Stomach smooth muscle (tissue), 2 donors: Measurements from ENCODE around the gene DUS4L.
A peak's percentile ranks its signal among the peaks of the same experiment; 100 is the strongest.

Experiments
- H3K27ac ChIP-seq: one replicate; pipeline ENCODE4 v1.7.0; 2013; ENCODE audit warnings: mild to moderate bottlenecking, low read length, inconsistent platforms
- H3K27me3 ChIP-seq, 2 donors: one replicate each; pipeline ENCODE4 v1.7.0; 2013; ENCODE audit warnings: low read length in 2 of 2; ENCODE audit not compliant: insufficient read depth in 2 of 2, control insufficient read depth in 1 of 2
- H3K36me3 ChIP-seq, 2 donors: one replicate each; pipeline ENCODE4 v1.7.0; 2013; ENCODE audit warnings: low read length in 2 of 2; ENCODE audit not compliant: control insufficient read depth in 2 of 2, insufficient read depth in 2 of 2
- H3K4me1 ChIP-seq: one replicate; pipeline ENCODE4 v1.7.0; 2013; ENCODE audit warnings: low read length; ENCODE audit not compliant: control insufficient read depth, insufficient read depth
- H3K4me3 ChIP-seq, 2 donors: one replicate each; pipeline ENCODE4 v1.7.0; 2013; ENCODE audit warnings: low read length in 2 of 2
- H3K9ac ChIP-seq, 2 donors: one replicate each; pipeline ENCODE4 v1.7.0; 2013; ENCODE audit warnings: low read length in 2 of 2, mild to moderate bottlenecking in 1 of 2
- H3K9me3 ChIP-seq, 2 donors: one replicate each; pipeline ENCODE4 v1.7.0; 2013; ENCODE audit warnings: low read length in 2 of 2; ENCODE audit not compliant: control insufficient read depth in 2 of 2
- donor health status: healthy.
- donor health status: Pancreatic carcinoma.

DUS4L gene

DNA sequence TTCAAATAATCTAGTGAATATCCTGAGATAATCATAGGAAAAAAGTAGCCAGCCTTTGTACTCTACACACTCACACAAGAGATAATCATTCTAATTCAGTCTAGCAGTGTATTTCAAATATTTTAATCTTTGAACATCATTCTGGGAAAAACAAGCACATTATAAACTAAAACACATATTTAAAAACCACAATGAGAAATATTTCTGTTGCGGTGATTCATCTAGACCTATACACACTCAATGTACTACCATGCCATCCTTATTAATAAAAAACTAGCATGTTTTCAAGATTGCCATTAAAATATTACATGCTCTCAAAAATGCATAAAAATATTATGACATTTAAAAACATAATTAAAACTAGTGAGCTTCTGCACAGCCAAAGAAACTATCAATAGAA is 11.8 kb upstream of the DUS4L start:
- Histone ChIP-seq H3K4me3 (no peak overlapping the region), H3K36me3 (peaks cover 12 to 15% of the 10 kb centered on the region in 2 donors), H3K27ac (no peak overlapping the region), H3K9me3 (no peaks in the 10 kb centered on the region), H3K9ac (no peak overlapping the region), H3K27me3 (no peaks in the 10 kb centered on the region), H3K4me1 (no peaks in the 10 kb centered on the region)

DNA sequence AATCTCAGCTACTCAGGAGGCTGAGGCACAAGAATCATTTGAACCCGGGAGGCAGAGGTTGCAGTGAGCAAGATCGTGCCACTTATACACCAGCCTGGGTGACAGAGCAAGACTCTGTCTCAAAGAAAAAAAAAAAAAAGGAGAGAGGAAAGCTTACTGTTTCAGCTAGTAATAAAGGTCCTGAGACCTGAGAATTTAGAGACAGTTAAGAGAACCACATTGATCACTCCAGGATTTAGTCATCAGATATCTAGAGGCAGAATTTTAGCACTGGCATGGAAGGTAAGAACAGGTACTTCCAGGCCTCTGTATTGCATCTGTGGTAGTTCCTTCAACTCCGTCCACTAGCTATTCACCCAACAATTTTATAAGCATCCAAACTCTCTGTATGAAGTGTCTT is 7.9 kb upstream of the DUS4L start:
- peaks cover 3% of the 10 kb centered on the region for H3K4me1 ChIP-seq
- H3K27ac ChIP-seq: no peak overlapping the region
- no peaks in the 10 kb centered on the region for H3K27me3 ChIP-seq
- no peaks in the 10 kb centered on the region for H3K9me3 ChIP-seq
- H3K9ac ChIP-seq: no peak overlapping the region
- peaks cover 9 to 12% of the 10 kb centered on the region in 2 donors for H3K36me3 ChIP-seq
- H3K4me3 ChIP-seq: no peak overlapping the region

DNA sequence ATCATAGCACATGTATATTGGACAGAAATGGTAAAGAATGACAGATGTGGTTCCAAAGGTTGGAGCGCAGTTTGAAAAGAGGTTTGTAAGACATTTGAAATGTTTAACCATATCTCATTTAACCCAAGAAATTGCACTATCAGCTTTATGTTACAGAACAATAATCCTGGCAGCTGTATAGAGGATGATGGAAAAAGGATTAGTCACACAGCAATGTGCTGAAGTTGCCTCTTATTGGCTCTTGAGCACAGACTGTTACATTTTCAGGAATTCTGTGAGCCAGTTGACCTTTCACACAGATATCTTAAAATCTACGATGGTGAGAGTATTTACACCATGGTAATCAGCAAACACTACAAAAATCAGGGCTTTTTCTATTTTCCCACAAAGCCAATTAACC is 3.9 kb upstream of the DUS4L start:
- H3K4me1 ChIP-seq: peaks cover 3% of the 10 kb centered on the region
- H3K27ac ChIP-seq: no peak overlapping the region
- H3K36me3 ChIP-seq: no peaks in the 10 kb centered on the region
- no peaks in the 10 kb centered on the region for H3K27me3 ChIP-seq
- no peak overlapping the region for H3K4me3 ChIP-seq
- no peak overlapping the region for H3K9ac ChIP-seq
- no peaks in the 10 kb centered on the region for H3K9me3 ChIP-seq

DNA sequence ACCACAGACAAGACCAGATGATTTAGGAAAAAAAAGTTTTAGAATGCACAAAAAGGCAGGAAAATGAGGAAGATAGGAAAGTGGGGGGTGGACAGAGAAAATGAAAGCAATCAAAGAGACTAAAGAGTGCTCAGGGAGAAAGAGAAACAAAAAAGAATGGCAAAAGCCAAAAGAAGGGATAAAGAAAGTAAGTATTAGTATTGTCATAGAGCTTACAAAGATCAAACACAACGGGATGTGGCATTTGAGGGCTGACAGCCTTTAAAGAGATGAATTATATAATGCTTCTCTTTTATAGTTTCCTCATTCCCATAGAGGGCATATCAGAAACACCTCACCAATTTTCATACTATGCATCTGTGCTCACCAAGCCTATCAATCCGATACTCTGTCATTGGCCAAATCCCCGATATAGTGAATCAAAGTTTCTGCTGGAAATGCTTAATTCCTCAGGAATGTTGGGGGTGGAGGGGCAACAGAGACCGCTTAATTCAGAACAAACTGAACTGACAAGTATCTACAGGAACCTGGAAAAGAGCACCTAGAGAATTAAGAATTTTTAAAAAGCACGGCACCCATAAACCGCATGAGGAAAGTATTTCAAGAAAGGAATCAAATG is 2.8 kb upstream of the DUS4L start:
- H3K9ac ChIP-seq: no peak overlapping the region
- no peaks in the 10 kb centered on the region for H3K27me3 ChIP-seq
- no peaks in the 10 kb centered on the region for H3K36me3 ChIP-seq
- H3K9me3 ChIP-seq: no peaks in the 10 kb centered on the region
- H3K4me3 ChIP-seq: no peak overlapping the region
- H3K4me1 ChIP-seq: peaks cover 3% of the 10 kb centered on the region
- H3K27ac ChIP-seq: no peak overlapping the region

DNA sequence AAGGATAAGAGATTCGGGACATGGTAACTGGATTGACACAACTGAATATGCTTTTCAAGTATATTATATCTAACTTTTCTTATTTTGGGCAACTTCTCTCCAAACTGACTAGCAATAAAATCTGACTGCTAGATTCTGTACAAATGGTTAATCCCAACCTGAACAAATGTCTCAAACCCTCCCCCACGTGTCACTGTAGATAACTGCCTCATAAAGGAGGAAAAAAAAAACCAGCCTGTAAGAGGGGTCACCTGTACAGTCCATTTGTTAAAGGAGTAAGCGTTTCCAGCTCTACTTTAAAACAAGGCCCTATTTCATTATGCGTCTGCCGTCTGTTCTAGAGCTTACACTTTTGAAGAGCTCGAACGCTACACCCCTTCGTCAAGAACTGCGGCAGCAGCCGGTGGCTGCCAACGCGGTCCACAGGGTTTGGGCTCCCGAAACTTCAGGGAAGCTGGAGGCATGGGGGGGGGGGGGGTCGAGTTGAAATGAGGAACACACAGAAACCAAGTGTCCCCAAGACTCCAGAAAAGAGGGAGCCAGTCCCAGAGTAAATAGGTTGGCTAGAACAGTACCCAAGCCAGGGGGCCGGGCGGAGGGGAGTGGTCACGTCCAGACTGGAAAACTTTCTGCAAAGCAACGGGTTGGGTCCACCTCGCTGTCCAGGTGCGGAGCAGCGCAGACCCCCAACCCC is 543 bp upstream of the DUS4L start:
- Histone ChIP-seq H3K4me3 (peak overlapping the region; percentile 82 to 91), H3K27ac (peak overlapping the region; percentile 60), H3K4me1 (peaks cover 3% of the 10 kb centered on the region), H3K36me3 (no peaks in the 10 kb centered on the region), H3K27me3 (no peaks in the 10 kb centered on the region), H3K9ac (peak overlapping the region; percentile 83 to 86), H3K9me3 (no peaks in the 10 kb centered on the region)

DNA sequence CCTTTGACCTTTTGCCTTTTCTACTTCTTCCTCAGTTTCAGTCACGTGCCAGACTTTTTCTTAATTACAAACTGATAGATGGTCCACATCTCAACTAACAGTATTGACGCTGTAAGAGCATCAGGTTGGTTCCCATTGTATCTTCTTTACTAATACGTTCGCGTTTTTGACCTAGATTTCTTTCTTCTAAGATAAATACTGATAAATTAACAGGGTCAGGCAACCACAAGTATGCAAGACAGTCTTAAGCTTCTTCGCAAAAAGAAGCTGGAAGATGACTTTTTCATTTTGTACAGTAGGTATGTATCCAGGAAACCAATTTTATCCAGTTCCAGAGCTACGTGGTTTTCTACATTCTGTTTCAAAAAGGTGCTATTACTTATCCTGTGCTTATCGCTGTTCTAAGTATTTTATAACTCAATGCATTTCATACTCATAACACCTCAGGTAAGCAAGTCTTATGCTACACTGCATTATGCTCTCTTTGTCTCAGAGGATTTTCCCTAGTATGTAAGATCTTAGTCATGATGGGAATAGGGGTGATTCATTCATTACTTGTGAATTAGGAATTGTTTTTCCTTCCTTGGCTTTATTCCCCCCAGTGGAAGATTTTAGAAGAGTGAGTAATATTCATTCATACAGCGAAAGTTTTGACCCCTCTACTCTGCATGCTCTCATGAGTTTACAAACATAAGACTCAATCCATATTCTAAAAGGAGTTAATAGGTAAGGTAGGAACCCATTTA is 955 bp downstream of the DUS4L start:
- Histone ChIP-seq H3K27ac (peak overlapping the region; percentile 77), H3K9ac (peak overlapping the region; percentile 75 to 94), H3K9me3 (no peaks in the 10 kb centered on the region), H3K4me1 (peaks cover under 1% of the 10 kb centered on the region), H3K4me3 (peak overlapping the region; percentile 82 to 91), H3K27me3 (no peaks in the 10 kb centered on the region), H3K36me3 (no peaks in the 10 kb centered on the region)

DNA sequence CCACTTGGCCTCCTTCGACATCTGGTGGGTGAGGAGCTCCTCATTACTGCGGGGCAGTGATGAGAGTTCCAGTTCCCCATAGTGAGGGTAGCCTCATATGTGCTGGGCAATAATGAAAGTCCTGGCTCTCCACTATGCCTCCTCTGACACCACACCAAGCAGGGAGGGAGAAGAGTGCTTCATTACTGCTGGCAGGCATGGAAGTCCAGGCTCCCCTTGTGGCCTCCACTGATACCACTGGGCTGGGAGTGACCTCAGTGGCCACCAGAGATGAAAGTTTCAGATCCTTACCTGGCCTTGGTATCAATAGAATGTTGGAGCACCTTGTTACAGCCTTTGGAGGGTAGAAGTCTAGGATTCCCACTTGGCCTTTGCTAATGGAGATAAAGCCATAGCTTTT is 6.5 kb downstream of the DUS4L start:
- Histone ChIP-seq H3K36me3 (peaks cover 0 to 6% of the 10 kb centered on the region in 2 donors), H3K4me1 (no peaks in the 10 kb centered on the region), H3K9me3 (no peaks in the 10 kb centered on the region), H3K27me3 (no peaks in the 10 kb centered on the region), H3K27ac (no peak overlapping the region), H3K9ac (no peak overlapping the region), H3K4me3 (no peak overlapping the region)

DNA sequence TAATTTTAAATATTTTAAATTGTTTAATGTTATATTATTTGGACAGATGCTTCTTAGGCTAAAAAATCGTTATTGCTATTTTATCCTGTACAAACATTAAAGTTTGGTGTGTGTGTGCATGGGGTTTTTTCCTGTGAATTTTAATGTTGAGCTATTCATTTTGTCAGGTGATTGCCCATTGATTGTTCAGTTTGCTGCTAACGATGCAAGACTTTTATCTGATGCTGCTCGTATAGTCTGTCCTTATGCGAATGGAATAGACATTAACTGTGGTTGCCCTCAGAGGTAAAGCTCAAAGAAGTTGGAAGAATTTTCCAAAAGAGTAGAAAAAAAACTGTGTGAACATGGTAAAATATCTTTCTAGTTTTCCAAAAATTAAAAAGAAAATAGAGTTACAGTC is 9.8 kb downstream of the DUS4L start:
- no peaks in the 10 kb centered on the region for H3K27me3 ChIP-seq
- H3K36me3 ChIP-seq: peaks cover 0 to 11% of the 10 kb centered on the region in 2 donors
- no peak overlapping the region for H3K27ac ChIP-seq
- no peak overlapping the region for H3K9ac ChIP-seq
- no peaks in the 10 kb centered on the region for H3K9me3 ChIP-seq
- H3K4me3 ChIP-seq: no peak overlapping the region
- H3K4me1 ChIP-seq: no peaks in the 10 kb centered on the region

DNA sequence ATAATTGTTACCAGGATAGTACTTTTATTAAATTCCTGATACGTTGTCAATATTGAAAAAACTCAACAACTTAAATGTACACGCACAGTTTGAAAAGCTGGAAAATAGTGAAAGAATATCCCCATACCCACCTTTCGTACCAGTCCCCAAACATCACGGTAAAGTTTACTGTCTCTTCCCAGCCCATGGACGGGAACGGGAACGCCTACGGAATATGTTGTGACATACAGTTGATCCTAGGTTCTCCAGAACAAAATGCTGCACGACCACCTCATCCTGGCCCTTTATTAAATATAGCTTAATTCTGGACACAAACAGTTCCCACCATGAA is 15.7 kb downstream of the DUS4L start:
- Histone ChIP-seq H3K9ac (peak overlapping the region; percentile 87 to 89), H3K4me1 (peaks cover 4% of the 10 kb centered on the region), H3K9me3 (no peaks in the 10 kb centered on the region), H3K27me3 (no peaks in the 10 kb centered on the region), H3K27ac (peak overlapping the region; percentile 69), H3K36me3 (peaks cover 0 to 4% of the 10 kb centered on the region in 2 donors), H3K4me3 (peak overlapping the region; percentile 68 to 83)

DNA sequence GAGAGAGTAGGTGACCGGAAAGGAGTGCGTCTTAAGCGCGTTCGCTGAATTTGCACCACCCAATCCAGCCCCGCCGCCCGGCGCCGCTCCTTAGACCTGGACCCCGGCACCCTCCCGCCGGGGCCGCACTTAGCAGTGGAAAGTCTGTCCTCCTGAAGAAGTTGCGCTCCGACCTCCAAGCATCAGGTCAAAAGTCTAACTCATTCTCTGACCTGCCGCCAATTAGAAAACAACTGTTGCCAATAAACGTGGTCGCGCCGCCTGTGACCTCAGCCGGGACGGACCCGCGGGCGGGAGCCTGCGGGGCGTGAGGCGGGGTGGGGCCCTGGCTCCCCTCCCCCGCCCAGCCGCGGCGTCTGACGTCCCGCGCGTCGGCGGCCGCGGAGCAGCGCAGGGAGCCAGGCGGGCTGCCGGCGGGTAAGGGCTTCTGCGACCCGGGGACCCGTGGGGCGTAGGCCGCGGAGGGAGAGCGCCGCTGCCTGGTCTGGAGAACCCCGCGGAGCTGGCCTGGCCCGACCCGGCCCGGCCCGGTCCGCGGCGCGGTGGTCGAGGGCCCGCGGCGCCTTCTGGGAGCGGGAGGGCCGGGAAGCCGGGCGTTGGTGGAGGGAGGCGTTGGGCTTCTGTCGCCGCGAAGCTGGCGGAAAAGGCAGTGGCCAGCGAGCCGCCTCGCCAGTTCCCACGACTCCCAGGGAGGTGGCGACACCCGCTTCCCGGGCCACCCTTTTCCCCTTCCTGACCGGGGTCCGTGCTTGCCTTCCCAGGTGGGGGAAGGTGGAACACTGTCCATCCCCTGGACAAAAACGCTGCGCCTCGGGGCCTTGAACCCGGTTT is 16.3 kb downstream of the DUS4L start, which contains the start of gene BCAP29:
BCAP29 (plus strand) TSS at position 362 of the 831 bp plus-strand sequence. CDS start 527 bp downstream, outside the sequence.
- H3K36me3 ChIP-seq: peaks cover 0 to 6% of the 10 kb centered on the region in 2 donors
- peak within 1 kb of the TSS; percentile 87 to 89 for H3K9ac ChIP-seq
- no peaks in the 10 kb centered on the region for H3K9me3 ChIP-seq
- peak within 1 kb of the TSS; percentile 68 to 83 for H3K4me3 ChIP-seq
- peak within 1 kb of the TSS; percentile 69 for H3K27ac ChIP-seq
- peaks cover 4% of the 10 kb centered on the region for H3K4me1 ChIP-seq
- H3K27me3 ChIP-seq: no peaks in the 10 kb centered on the region
